H1 (cell line): ENCODE data around the gene DYNC1I1. TPM values are rescaled to one million over a fixed set of nuclear protein-coding genes. Genes with fewer than 3 reads are reported as not detected.

Source experiments
- CTCF ChIA-PET: fragments of 300-600 bp; sonication (Branson Sonifier 250); formaldehyde crosslinking; loops from one replicate; lab custom pipeline; 2021; ENCODE audit not compliant: partially characterized antibody; lab: Charles Lee
- POLR2A ChIA-PET: fragments of 300-600 bp; sonication (Branson Sonifier 250); formaldehyde crosslinking; loops from one replicate; lab custom pipeline; 2021; ENCODE audit warnings: inconsistent platforms; ENCODE audit not compliant: partially characterized antibody; lab: Charles Lee
- DNase-seq, 2 experiments: peaks; one replicate each; pipeline versions ENCODE4 v3.0.0 to v3.0.0-alpha.2; 2010 to 2022; ENCODE audit warnings: low spot score in 2 of 2, low read depth in 1 of 2, mixed read lengths in 1 of 2
- FAIRE-seq: peaks from 2 replicates; lab custom pipeline; 2011; peaks lifted over from hg19 to GRCh38; lab: Jason Lieb, UNC
- H2AFZ ChIP-seq: 2 replicates; pipeline ENCODE4 v1.8.1; 2012; ENCODE audit warnings: low read length, inconsistent platforms
- H2AK5ac ChIP-seq: 2 replicates; pipeline ENCODE4 v1.6.1; 2013; ENCODE audit warnings: low read depth, low read length
- H2BK120ac ChIP-seq: replicated peaks from 2 replicates; pipeline ENCODE3; 2013; ENCODE audit warnings: low read depth, low read length, inconsistent platforms
- H2BK12ac ChIP-seq: 2 replicates; pipeline ENCODE4 v1.6.1; 2013; ENCODE audit warnings: low read depth, low read length
- H2BK15ac ChIP-seq: 2 replicates; pipeline ENCODE4 v1.6.1; 2013; ENCODE audit warnings: low read length
- H2BK20ac ChIP-seq: 2 replicates; pipeline ENCODE4 v1.6.1; 2013; ENCODE audit warnings: low read length
- H2BK5ac ChIP-seq: 2 replicates; pipeline ENCODE4 v1.6.1; 2013; ENCODE audit warnings: low read depth, low read length
- H3K14ac ChIP-seq: 2 replicates; pipeline ENCODE4 v1.6.1; 2013; ENCODE audit warnings: inconsistent platforms; ENCODE audit not compliant: insufficient read length
- H3K18ac ChIP-seq: 2 replicates; pipeline ENCODE4 v1.6.1; 2013; ENCODE audit warnings: low read length; ENCODE audit errors: extremely low read depth
- H3K23ac ChIP-seq: 2 replicates; pipeline ENCODE4 v1.6.1; 2013; ENCODE audit warnings: inconsistent platforms; ENCODE audit not compliant: insufficient read length
- H3K23me2 ChIP-seq: 2 replicates; pipeline ENCODE4 v1.6.1; 2013; ENCODE audit warnings: low read depth, low read length
- H3K27ac ChIP-seq: 2 replicates; pipeline ENCODE4 v1.6.1; 2011; ENCODE audit warnings: low read depth, low read length, inconsistent platforms
- H3K27me3 ChIP-seq, 4 experiments: replicated peaks in 1 of 4; 1 replicate in 1 of 4; 2 replicates in 3 of 4; pipeline versions ENCODE4 v1.6.1 to v1.8.1; 2011 to 2013; ENCODE audit warnings: low read length in 3 of 4, mild to moderate bottlenecking in 3 of 4, inconsistent platforms in 2 of 4, mixed read lengths in 2 of 4, moderate library complexity in 1 of 4; ENCODE audit not compliant: control insufficient read depth in 3 of 4, insufficient read depth in 3 of 4; ENCODE audit errors: extremely low read depth in 1 of 4
- H3K36me3 ChIP-seq, 4 experiments: 2 replicates each; pipeline versions ENCODE4 v1.6.1 to v1.8.1; 2011 to 2013; ENCODE audit warnings: mild to moderate bottlenecking in 4 of 4, low read length in 3 of 4, moderate library complexity in 2 of 4, control low read depth in 1 of 4, inconsistent platforms in 1 of 4; ENCODE audit not compliant: insufficient read depth in 4 of 4, control insufficient read depth in 2 of 4
- H3K4ac ChIP-seq: replicated peaks from 2 replicates; pipeline ENCODE3; 2013; ENCODE audit warnings: low read length, low read depth, mixed read lengths, inconsistent platforms; ENCODE audit not compliant: insufficient read length
- H3K4me1 ChIP-seq, 4 experiments: replicated peaks in 1 of 4; 1 replicate in 1 of 4; 2 replicates in 3 of 4; pipeline versions ENCODE4 v1.6.1 to v1.8.1; 2011 to 2013; ENCODE audit warnings: low read length in 3 of 4, inconsistent platforms in 2 of 4, mixed read lengths in 1 of 4; ENCODE audit not compliant: insufficient read depth in 4 of 4, control insufficient read depth in 3 of 4
- H3K4me2 ChIP-seq, 2 experiments: 2 replicates each; pipeline versions ENCODE4 v1.6.1 to v1.8.1; 2011 to 2013; ENCODE audit warnings: low read depth in 2 of 2, low read length in 2 of 2, control low read depth in 1 of 2, inconsistent platforms in 1 of 2, mild to moderate bottlenecking in 1 of 2; ENCODE audit not compliant: insufficient read depth in 1 of 2
- H3K4me3 ChIP-seq, 4 experiments: fragments of 200-600, 300-600 bp in 1 of 4; sonication (generic), shearing (Covaris generic), sonication (Bioruptor Twin) in 1 of 4; 2 replicates each; pipeline versions ENCODE4 v1.5.1 to v1.8.1; 2011 to 2016; ENCODE audit warnings: low read length in 4 of 4, low read depth in 3 of 4, control low read depth in 2 of 4, inconsistent platforms in 2 of 4, mild to moderate bottlenecking in 2 of 4, mixed read lengths in 1 of 4, moderate library complexity in 1 of 4; ENCODE audit not compliant: insufficient read depth in 2 of 4; ENCODE audit errors: extremely low read depth in 1 of 4
- H3K56ac ChIP-seq: replicated peaks from 2 replicates; pipeline ENCODE3; 2013; ENCODE audit warnings: low read depth, mild to moderate bottlenecking, mixed read lengths, low read length, inconsistent platforms; ENCODE audit not compliant: insufficient read length
- H3K79me1 ChIP-seq: 2 replicates; pipeline ENCODE4 v1.6.1; 2013; ENCODE audit warnings: low read depth, low read length, control low read depth
- H3K79me2 ChIP-seq, 2 experiments: 2 replicates each; pipeline versions ENCODE4 v1.6.1 to v1.8.1; 2012 to 2013; ENCODE audit warnings: low read length in 2 of 2, mild to moderate bottlenecking in 2 of 2, inconsistent platforms in 1 of 2; ENCODE audit not compliant: insufficient read depth in 2 of 2, control insufficient read depth in 1 of 2
- H3K9ac ChIP-seq, 4 experiments: replicated peaks in 1 of 4; 1 replicate in 1 of 4; 2 replicates in 3 of 4; pipeline versions ENCODE4 v1.6.1 to v1.8.1; 2011 to 2013; ENCODE audit warnings: low read depth in 3 of 4, low read length in 3 of 4, control low read depth in 2 of 4, mild to moderate bottlenecking in 2 of 4, moderate library complexity in 2 of 4, inconsistent platforms in 1 of 4; ENCODE audit errors: extremely low read depth in 1 of 4
- H3K9me3 ChIP-seq, 2 experiments: 2 replicates each; pipeline versions ENCODE4 v1.6.1 to v1.8.1; 2012 to 2013; ENCODE audit warnings: mild to moderate bottlenecking in 2 of 2, moderate library complexity in 2 of 2, control low read depth in 1 of 2, inconsistent platforms in 1 of 2, low read depth in 1 of 2, low read length in 1 of 2, mixed read lengths in 1 of 2; ENCODE audit not compliant: insufficient read depth in 2 of 2
- H4K20me1 ChIP-seq, 2 experiments: replicated peaks in 1 of 2; 2 replicates each; pipeline versions ENCODE3 to v1.8.1; 2011 to 2013; ENCODE audit warnings: inconsistent platforms in 2 of 2, low read length in 2 of 2, mild to moderate bottlenecking in 1 of 2; ENCODE audit not compliant: insufficient read depth in 2 of 2, control insufficient read depth in 1 of 2
- H4K5ac ChIP-seq: 2 replicates; pipeline ENCODE4 v1.6.1; 2013; ENCODE audit warnings: low read length, low read depth, mixed read lengths, inconsistent platforms; ENCODE audit not compliant: insufficient read length
- H4K8ac ChIP-seq: 2 replicates; pipeline ENCODE4 v1.8.0; 2013; ENCODE audit warnings: mild to moderate bottlenecking, moderate library complexity, low read length, inconsistent platforms; ENCODE audit not compliant: insufficient read depth; ENCODE audit errors: extremely low read depth
- H4K91ac ChIP-seq: replicated peaks from 2 replicates; pipeline ENCODE3; 2013; ENCODE audit warnings: low read length, mixed read lengths, inconsistent platforms; ENCODE audit not compliant: insufficient read length
- EZH2 ChIP-seq: fragments of 200-600 bp; sonication (generic); IDR thresholded peaks from 2 replicates; pipeline ENCODE4 v1.7.1; 2012; ENCODE audit warnings: low read depth, mild to moderate bottlenecking, moderate library complexity, low read length, inconsistent platforms; ENCODE audit not compliant: severe bottlenecking
- HDAC2 ChIP-seq, 2 experiments: fragments of 300-600 bp in 1 of 2; sonication (generic) in 1 of 2; IDR thresholded peaks; 2 replicates each; pipeline ENCODE4 v1.6.1; 2011 to 2012; ENCODE audit warnings: low read depth in 2 of 2, low read length in 2 of 2, mild to moderate bottlenecking in 2 of 2, moderate library complexity in 2 of 2, borderline replicate concordance in 1 of 2, inconsistent platforms in 1 of 2
- KDM1A ChIP-seq: fragments of 200-600, 300-600 bp; sonication (generic); IDR thresholded peaks from 2 replicates; pipeline ENCODE4 v1.7.1; 2016; ENCODE audit warnings: mild to moderate bottlenecking, low read length, borderline replicate concordance
- RFX5 ChIP-seq: IDR thresholded peaks from 2 replicates; pipeline ENCODE4 v1.6.1; 2011; ENCODE audit warnings: low read depth, low read length, improper control_type of control experiment, borderline replicate concordance
- polyA plus RNA-seq, 7 experiments: library from polyadenylated mRNA; depleted of rRNA in 3 of 7; stranded (reverse) in 5 of 7; unstranded in 2 of 7; fragments of >200 nt in 5 of 7; fragments of 200-250 nt in 2 of 7; gene quantifications; 1 replicate in 5 of 7; 2 replicates in 1 of 7; 4 replicates in 1 of 7; pipeline versions ENCODE4 v1.2.1 to v1.2.3, GENCODE V29; 2011 to 2013; ENCODE audit warnings: missing spikeins in 2 of 7, mixed read lengths in 2 of 7
- total RNA-seq: library from RNA; stranded (reverse); fragmentation: NEBNext Ultra II Directional; extraction: Animal tissue kit (Norgen Biotek cat#: 25700); gene quantifications from 2 replicates; pipeline ENCODE4 v1.2.1, GENCODE V29; 2021
- TF ChIP-seq, protein P1 (sequence below): IDR thresholded peaks from 2 replicates; pipeline ENCODE4 v1.6.1; 2011; ENCODE audit warnings: low read length, improper control_type of control experiment

DYNC1I1 gene
- total and polyA plus RNA-seq, 2 of the 8 experiments (the other 6 are each of a cell fraction or from before 2014, with no cell fraction given), result 0.45 to 0.58 TPM

DNA sequence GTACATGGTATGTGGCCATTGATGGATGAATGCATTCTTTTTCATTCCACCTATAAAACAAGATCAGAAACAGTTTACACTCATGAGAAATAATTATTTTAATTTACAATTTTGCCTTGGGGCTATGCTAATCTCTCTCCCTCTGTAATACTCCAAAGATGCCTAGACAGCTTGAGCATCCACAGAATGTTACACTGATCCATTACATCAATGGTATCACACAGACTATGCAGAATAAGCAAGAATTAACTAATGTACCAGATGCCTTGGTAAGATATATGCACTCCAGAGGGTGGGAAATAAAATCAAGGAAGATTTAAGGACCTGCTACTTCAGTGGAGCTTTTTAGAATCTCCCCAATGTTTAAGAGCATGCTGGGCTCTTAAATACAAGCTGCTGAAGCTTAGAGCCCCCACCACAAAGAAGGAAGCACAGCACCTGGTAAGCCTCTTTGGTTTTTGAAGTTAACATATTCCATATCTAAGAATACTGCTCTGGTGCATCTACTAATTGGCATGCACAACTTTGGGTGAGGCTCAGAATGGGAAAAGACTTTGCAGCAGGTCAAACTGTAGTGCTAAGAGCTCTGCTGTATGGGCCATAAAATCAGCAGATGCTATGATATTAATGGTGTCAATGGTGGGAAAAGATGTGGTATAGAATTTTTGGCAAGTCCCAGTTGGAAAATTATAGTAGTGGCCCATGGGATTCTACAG is 329.9 kb downstream of the DYNC1I1 start:
- Histone ChIP-seq H3K4me2 (no peak overlapping the region), H3K4me3 (no peak overlapping the region), H3K23ac (no peak overlapping the region), H3K79me1 (no peaks in the 10 kb centered on the region), H3K4me1 (no peaks in the 10 kb centered on the region), H3K9me3 (no peaks in the 10 kb centered on the region), H3K27ac (no peak overlapping the region), H3K18ac (no peak overlapping the region), H3K27me3 (no peaks in the 10 kb centered on the region), H3K36me3 (no peaks in the 10 kb centered on the region), H3K79me2 (no peaks in the 10 kb centered on the region), H2BK5ac (no peak overlapping the region), H4K5ac (no peak overlapping the region), H2AK5ac (no peak overlapping the region), H3K4ac (no peak overlapping the region), H2BK12ac (no peak overlapping the region), H3K14ac (no peak overlapping the region), H4K8ac (no peak overlapping the region), H4K20me1 (no peaks in the 10 kb centered on the region), H2BK120ac (no peak overlapping the region), H3K23me2 (no peaks in the 10 kb centered on the region; the same call in 1 of the 2 replicates), H2BK20ac (no peak overlapping the region), H2AFZ (no peak overlapping the region), H2BK15ac (no peak overlapping the region), H3K9ac (no peak overlapping the region), H4K91ac (no peak overlapping the region), H3K56ac (no peak overlapping the region)
- ChIA-PET CTCF (interaction anchor here (1.5 to 1.9 kb wide), 2 partner anchors 10 to 27 kb away, joined by 3 to 5 read pairs; no protein-coding TSS in a partner anchor), POLR2A (no interaction called here)
- no peak for FAIRE-seq
- DNase-seq, result no peak
- TF ChIP-seq KDM1A, result no peak
- no peak for TF ChIP-seq RFX5
- TF ChIP-seq, protein P1, sequence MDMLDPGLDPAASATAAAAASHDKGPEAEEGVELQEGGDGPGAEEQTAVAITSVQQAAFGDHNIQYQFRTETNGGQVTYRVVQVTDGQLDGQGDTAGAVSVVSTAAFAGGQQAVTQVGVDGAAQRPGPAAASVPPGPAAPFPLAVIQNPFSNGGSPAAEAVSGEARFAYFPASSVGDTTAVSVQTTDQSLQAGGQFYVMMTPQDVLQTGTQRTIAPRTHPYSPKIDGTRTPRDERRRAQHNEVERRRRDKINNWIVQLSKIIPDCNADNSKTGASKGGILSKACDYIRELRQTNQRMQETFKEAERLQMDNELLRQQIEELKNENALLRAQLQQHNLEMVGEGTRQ, result no peak
- no peak for TF ChIP-seq HDAC2 (IDR thresholded peaks at IDR 0.05; ENCODE audit: borderline replicate concordance in 1 of 2, low read depth in 2 of 2, low read length in 2 of 2)
- no peak for TF ChIP-seq EZH2
